Measurements from ENCODE around the gene SYCP3.

- TF ChIP-seq ZNF687 (CRISPR knock-in tag; IDR thresholded peaks at IDR 0.05), result no peak
- no peak for TF ChIP-seq CBX5 (CRISPR knock-in tag; IDR thresholded peaks at IDR 0.05; ENCODE audit: borderline replicate concordance)
- no peak for TF ChIP-seq CTCF (CRISPR knock-in tag; IDR thresholded peaks at IDR 0.05)
- TF ChIP-seq SAP130 (CRISPR knock-in tag; IDR thresholded peaks at IDR 0.05; ENCODE audit: low read depth), result no peak
- TF ChIP-seq HNRNPUL1 (IDR thresholded peaks at IDR 0.05; ENCODE audit: low read depth, low read length), result no peak
- no peak for TF ChIP-seq CREM (IDR thresholded peaks at IDR 0.05)
- TF ChIP-seq CREM (CRISPR knock-in tag; IDR thresholded peaks at IDR 0.05), result no peak
- no peak for TF ChIP-seq EP300 (IDR thresholded peaks at IDR 0.05; ENCODE audit: low read depth in 2 of 2, low read length in 2 of 2)
- no peak for TF ChIP-seq EP300 (CRISPR knock-in tag; IDR thresholded peaks at IDR 0.05; ENCODE audit: borderline replicate concordance)
- TF ChIP-seq TCF7 (IDR thresholded peaks at IDR 0.05; ENCODE audit: low read depth), result no peak
- TF ChIP-seq SIN3B (IDR thresholded peaks at IDR 0.05; ENCODE audit: low read length), result no peak
- no peak for TF ChIP-seq CEBPB (IDR thresholded peaks at IDR 0.05; ENCODE audit: borderline replicate concordance, low read depth, low read length)
- no peak for TF ChIP-seq HMGXB4 (CRISPR knock-in tag; IDR thresholded peaks at IDR 0.05; ENCODE audit: borderline replicate concordance in 1 of 2, low read depth in 1 of 2)
Measured at GRCh38 chr12:101737476-101737875, 1.8 kb downstream of the SYCP3 start.
